NCI-H226 (cell line): ENCODE data around the gene HOXA9.

Experiments used
- DNase-seq: peaks from one replicate; pipeline ENCODE4 v3.0.0-alpha.2; 2015

The HOXA9 gene

DNA sequence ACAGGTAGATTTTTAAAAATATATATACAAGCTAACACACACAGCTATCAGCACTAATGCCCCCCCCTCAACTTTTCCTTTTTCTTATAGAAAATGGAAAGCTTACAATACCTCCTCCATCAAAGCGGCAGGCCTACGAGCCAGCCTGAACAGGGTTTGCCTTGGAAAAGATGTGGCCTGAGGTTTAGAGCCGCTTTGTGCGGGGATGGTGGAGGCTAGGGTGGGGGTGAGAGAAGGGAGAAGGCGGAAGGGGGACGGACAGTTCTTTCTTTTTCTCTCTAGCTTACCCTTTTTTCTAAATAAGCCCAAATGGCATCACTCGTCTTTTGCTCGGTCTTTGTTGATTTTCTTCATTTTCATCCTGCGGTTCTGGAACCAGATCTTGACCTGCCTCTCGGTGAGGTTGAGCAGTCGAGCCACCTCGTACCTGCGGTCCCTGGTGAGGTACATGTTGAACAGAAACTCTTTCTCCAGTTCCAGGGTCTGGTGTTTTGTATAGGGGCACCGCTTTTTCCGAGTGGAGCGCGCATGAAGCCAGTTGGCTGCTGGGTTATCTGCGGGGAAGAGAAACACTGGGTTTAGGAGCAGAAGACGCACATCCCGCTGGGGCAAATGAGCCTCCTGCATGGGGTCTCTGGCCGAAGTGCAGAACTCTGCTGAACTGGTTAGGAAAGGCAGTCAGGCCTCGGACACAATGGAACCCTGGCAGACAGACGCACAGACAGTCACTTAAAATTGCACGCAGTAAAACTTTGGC lies 1.9 kb downstream of the HOXA9 start:
- DNase-seq: no peak

DNA sequence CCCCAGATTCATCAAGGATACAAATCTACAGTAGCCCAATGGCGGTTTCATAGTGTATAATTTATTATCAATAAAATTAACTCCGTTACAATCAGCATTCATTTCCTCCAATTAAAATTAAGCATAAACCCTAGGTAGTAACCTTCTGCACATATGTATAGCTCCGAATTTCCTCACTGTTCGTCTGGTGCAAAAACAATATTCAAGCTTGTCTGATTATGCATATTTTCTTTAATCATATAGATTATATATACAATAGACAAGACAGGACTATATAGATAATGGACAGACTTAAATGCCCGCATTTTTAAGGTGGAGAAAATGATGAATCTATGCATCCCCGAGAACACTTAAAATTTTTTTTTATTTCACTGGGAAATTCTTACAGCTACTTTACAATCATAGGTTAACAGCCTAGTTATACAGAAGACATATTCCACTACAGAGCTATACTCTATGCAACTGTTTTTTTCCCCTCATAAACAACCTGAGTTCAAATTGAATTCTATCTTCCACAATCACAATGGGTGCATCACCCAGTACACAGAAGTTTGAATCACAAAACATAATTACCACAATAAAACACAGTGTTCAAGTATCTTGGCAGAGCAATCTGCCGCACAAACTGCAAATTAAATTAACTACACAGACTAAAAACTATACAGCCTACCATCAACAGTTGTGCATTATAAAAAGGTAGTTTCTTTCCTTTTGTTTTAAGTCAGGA lies 2.6 kb downstream of the HOXA9 start:
- no peak for DNase-seq

DNA sequence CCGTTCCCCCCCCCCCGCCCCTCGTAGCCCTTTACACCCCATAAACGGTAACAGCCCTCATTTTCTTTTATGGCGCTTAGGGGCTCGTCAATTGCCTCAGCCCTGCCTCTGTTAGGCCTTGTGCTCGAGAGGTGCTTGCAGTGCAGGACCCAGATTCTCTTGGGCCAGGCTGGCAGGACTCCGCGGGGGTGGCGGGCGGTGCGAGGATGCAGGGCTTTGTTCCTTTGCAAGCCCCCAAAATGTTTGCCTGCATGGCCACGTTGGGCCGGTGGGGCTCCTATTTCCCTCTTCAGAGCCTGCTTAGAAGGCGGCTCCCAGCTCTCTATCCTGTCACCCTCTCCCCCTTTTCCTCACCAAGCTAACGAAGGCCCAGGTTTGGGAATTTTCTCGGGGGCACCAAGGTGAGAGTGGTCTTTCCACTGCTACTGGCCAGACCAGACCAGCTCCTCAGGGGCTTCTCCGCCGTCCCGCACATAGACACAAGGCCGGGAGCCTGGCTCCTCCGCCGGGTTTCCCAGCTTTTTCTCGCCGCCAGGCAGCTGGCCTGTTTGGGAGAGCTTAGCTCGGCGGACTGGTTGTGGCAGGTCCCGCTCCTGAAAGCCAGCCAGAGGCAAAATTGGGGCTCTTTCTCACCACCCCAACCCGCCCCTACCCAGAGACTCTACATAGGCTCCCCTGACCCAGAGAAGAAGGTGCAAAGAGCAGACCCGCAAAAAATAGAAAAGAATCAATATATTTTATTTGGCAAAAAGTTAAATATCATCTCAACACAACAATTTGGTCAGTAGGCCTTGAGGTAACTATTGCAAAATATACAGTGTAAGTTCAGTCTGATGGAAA lies 3.4 kb downstream of the HOXA9 start:
- DNase-seq: no peak

DNA sequence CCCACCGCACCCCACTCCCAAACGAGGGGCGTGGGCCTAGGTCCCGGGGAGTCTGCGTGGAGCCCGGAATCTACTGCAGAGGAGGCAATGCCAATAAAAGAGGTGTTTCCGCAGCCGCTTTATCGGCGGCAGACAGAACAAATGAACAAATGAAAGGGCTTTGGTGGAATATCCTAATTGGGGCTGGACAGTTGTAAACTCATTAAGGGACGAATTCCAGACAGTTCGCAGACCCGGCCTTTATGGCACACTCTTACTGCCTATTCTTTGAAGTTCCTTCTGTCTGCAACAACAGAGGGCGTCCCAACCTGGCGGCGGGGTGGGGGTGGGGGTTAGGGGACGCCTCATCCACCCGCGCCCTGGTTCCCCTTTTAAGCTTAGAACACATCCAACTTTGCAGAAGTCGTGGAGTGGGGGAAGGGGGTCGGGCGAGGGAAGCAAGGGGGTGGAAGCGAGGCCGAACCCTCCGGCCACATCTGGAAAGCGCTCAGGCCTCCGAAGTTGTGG lies 4.1 kb downstream of the HOXA9 start:
- DNase-seq: no peak

DNA sequence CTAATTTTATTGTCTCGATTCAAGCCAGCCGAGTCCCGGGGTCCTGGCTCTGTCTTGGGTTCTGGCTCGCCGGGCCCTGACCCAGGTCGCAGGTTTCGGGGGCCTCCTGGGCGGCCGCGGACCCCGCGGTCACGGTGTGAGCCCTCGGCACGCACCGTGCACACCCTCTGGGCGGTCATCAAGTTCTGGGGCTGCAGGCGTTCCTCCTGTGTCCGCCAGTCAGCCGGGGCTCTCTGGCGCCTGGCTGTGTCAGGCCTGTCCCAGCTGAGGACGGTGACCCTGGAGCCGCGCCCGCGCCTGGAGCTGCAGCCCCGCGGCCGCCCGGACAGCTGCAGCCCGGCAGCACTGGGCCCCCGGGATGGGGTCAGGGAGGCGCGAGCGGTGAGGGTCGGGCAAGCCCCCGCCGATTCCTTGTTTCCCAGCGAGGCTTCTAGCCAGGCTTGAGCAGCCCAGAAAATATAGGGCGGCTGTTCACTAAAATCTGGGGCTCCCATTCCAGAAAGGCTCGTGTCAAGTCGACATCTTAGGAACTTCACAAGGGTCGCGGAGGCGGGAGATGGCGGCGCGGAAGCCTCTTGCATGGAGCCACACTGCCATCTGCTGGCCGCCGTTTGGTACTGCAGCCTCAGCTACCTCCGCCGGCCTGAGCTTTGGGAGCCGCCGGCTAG lies 4.7 kb downstream of the HOXA9 start:
- peak; percentile 69 for DNase-seq

DNA sequence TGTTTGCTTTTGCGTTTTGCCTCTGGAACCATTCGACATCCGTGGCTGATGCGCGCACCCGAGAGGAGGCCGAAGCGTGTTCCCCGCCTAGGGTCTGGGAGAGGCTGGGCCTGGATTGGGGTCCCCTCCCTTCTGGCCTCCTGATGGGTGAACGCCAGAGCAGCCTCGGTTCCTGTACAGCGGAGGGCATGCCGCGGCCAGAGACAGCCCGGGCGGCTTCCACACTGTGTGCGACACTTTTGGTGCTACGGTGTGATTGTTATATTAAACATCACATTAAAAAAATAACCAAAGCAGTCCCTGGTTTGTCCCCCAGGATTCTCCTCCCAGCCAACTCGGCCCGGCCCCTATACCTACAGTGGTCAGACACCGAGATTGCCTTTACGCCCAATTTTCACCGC lies 5.2 kb downstream of the HOXA9 start:
- no peak for DNase-seq

DNA sequence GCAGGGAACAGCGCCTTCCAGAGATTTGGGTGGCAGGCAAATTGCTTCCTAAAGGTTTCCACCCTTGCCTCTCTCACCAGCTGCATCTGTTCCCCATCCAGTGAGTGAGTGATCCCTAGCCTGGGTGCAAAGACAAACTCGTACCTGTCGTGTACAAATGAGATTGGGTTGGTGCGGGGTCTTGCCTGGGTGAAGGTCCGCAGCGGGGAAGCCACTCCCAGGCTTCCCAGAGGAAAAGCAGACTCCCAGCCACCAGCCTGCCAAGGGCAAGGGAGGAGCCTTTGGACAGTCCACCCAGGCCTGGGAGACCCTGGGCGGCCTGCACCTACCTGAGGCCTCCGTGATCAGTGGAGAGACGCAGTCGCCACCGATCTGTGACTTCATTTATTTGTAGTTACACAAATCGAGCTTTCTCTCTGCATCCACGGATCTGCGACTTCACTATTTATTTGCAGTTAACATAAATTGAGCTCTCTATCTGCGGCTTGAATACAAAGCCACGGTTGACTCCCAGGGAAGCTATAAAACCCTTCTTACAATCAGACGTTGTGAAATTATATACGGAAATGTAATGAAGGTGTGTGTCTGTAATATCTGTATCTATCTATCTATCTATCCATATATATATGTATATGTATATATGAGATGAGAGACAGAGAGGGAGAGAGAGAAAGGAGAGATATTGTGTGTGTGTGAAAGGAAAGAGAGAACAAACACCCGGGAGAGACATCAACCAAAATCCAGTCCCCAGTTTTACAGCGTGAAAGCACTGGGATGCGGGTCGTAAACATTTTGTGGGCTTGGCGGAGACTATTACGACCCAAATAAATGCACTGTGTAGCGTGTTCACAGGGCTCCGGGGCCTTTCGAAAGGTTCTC lies 5.8 kb downstream of the HOXA9 start:
- DNase-seq: no peak

DNA sequence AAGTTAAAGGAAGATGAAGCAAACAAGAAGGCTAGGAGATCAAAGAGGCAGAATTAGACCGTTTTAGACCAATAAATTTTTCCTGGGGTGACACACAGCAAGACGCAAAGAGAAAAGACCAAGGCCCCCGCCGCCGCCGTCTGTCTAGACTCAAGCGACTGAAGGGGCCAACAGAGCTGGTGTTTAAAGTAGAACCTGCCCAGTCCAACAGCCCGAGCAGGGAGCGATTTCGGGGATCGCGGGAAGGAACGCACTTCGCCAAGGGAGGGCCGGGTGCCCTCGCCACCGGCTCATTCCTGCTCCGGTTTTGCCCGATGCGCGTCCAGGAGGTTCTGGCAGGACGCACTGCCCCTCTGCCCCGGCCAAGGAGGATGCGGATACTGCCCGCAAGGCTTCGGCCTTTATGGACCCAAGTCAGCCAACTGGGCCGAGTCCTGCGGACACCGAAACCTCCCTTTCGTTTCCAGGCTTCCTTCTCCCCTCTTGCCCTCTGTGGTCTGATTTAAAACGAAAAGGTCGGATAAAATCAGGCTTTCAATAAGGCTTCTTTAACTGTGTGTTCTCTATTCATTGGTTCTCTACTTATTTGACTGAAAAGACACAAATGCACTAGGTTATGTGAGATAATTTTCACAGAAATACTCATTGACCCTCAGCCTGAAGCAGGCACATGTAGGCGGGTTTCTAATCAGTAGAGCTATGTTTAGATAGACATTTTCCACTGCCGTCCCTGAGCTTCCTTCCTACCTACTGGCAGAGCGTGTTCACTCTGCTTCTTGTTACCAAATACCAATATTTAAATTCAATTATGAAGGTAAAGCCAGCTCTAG lies 6.7 kb downstream of the HOXA9 start:
- no peak for DNase-seq

DNA sequence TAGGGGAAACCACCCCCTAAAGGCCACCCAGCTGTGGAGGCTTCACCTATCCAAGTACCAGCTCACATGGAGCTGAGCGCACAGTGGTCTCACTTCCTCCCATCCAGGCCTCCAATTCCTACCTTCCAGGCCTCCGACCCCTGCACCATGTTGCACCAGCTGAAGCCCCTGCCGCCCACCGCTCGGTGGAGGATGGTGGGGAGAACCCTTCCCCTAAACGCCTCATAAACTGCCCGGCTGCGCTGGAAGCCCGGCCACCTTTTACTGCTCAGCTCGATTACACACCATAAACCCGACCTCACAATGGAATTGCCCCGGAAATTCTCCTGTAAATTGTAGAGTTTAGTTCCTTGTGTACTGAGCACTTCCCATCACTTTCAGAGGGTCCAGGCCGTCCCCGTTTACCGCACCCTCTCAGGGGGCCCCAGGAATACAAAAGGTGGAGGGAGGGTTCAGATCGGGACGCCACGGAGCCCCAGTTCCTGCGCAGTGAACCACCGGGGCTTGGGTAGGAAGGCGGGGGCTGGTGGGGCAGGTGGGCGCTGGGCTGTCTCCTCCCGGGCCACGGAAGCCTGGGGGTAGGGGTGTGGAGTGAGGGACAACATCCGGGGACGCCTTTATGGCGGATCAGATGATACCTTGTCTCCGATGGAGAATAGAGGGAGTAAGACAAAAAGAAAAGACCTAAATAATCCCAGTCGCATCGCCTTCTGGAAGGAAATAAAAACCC lies 7.5 kb downstream of the HOXA9 start:
- DNase-seq: no peak

DNA sequence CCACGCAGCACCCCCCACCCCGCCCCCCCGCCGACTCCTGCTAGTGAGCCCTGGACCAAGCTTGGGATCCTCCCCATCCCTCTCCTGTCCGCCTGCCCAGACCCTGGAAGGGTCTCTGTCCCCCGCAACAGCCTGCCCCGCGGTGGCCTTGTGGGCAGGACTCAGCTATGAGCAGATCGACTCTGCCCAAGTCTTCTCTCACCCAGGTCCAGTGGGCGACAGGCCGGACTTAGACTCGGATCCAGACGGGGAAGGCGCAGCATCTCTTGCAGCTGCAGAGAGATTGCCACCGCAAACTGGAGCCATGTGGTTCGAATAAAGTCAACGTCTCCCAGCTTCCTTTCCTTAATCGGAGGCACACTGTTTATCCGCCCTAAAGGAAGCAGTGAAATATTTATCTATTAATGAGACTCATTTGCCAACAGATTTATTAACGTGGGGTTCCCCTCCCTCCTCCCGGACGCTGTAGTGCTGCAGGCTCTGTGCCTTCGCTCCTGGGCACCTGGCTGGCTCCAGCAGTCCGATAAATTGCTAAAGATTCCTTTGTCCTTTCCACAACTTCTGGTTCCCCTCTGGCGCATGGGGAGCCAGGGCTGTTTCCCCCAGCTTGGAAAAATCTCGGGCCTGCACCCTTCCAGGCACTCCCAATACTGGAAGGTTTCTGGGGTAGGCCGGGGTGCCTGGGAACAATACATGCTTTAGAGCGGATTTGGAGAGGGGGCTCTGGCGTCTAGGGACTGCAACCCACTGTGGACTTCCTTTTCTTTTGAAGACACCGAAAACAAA lies 8.2 kb downstream of the HOXA9 start:
- no peak for DNase-seq

DNA sequence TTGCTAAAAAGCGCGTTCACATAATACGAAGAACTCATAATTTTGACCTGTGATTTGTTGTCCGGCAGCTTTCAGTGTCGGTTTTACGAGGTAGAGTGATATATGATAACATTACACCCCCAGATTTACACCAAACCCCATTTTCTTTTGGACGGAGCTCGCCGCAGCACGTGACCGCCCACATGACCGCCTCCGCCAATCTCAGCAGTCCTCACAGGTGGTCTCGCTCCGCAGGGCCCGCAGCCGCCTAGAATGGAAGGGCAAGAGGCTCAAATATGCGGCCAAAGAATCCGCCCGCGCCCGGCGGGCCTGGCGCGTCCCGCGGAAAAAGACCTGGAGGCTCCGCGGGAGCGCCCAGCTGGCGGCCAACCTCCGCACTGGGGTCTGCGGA lies 8.8 kb downstream of the HOXA9 start, which contains the start of gene HOXA7:
Gene HOXA7, minus strand, starts transcription at position 168 of the 391 bp plus-strand sequence. Its CDS starts 130 bp downstream, at position 38.
- peak; percentile 72 for DNase-seq

DNA sequence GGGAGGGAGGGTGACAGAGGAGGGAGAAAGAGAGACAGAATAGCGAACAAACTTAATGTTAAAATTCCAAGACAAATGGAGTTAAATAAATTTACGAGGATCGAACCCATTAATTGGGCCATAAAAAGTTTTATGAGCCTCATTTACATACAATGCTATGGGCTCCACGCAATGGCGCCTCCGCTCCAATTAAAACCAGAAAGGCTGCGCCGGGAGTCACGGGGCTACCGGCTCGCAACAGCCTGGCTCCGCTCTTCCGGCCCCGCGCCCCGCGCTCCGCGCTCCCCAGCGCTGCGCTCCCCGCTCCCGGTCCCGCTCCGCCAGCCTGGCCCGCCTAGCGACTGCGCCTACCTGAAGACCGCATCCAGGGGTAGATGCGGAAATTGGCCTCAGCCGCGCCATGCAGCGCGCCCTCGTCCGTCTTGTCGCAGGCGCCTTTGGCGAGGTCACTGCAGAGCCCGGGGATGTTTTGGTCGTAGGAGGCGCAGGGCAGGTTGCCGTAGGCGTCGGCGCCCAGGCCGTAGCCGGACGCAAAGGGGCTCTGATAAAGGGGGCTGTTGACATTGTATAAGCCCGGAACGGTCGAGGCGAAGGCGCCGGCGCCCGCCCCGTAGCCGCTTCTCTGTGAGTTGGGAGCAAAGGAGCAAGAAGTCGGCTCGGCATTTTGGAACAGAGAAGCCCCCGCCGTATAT lies 9.4 kb downstream of the HOXA9 start:
- DNase-seq: no peak

DNA sequence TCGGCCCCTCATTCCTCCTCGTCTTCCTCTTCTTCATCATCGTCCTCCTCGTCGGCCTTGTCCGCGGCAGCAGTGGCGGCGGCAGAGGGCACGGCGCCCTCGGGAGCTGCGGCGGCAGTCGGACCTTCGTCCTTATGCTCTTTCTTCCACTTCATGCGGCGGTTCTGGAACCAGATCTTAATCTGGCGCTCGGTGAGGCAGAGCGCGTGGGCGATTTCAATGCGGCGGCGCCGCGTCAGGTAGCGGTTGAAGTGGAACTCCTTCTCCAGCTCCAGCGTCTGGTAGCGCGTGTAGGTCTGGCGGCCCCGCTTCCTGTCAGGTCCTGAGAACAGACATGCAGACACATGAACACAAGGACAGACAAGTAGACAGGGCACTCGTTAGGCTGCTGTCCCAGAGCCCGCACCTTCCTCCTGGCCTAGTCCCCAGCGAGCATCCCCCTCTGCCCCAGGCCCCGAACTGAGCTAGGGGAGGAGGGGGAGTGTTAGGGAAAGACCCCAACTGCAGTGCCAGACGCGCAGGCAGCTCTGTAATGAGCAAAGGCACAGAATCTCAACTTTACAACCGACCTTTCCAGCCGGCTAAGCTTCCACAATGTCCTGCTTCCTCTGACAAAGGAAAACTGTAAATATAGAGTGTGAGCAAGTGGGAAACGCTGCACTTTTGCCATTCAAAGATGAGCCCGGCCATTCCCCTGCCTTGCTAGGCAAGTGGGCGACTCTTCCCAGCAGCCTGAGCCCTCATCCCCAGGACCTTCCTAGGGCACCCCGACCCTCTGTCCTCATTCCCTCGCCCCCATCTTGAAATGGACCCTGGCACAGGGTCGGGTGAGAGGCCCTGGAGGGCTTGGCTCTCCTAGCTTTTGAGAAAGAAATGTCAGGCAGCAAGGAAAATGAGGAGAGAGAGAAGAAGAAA lies 10.2 kb downstream of the HOXA9 start:
- no peak for DNase-seq

DNA sequence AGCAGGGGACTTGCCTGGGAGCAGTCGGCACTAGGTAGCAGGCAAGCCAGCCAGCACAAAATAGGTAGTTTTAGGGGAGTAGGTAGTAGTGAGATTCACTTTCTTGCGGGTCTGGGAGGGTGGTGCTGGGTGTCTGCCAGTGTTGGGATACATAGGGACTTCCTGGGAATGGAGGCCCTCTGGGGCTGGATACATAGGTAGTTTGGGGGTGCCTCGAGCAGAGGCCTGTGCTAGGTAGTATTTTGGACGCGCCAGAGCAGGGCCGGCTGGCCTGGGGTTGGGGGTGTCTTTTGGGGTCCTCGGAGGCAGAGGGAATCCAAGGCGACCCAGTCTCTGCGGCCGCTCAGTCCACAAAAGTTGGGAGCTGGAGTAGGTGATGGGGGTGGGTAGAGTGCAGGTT lies 11.0 kb downstream of the HOXA9 start:
- DNase-seq: no peak

DNA sequence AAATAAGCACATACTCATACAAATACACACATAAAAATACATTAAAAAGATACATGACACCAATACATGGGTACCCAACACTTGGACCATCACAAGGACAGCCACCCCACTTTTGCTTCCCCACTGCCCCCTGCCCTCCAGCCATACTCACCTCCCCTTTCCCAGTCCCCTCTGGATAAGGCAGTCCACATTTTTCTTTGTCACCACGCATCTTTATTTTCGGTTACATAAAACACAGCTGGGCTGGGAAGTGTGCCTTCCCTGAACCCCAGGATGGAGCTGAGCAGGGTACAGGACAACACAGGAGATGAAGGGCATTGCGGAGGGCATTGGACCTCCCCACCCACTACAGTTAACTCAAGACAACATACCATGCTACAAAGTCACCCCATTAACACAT lies 11.8 kb downstream of the HOXA9 start:
- DNase-seq: no peak

DNA sequence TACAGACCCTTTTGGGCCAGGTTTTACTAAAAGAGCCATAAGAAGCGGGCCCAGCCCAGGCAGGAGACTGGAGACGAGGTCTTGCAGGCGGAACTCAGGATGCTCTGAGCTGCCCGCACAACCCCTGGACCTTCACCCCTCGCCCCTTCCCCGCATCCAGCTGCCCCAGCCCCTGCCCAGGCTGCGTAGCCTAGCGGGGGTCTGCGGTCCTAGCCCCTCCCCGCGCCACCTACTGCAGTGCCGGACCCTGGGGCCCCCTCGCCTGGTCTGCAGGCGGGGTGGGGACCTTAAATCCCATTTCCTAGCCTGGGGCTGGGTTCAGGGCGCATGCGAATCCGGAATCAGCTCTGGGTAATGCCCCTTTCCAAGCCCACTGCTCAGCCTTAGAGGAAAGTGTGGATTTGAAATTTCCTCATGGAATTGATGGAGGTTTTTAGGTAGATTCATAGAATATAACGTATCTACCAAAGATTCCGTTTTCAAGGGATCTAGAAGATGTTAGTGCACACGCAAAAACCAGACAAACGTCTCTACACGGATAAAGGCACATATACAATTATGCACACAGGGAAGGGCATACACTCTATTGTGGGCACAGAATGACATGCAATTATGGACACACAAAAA lies 12.4 kb downstream of the HOXA9 start:
- DNase-seq: no peak
